ENCODE data around the gene GNAZ.

The GNAZ gene

GRCh38 chr22:23118647-23119493 is 48.6 kb downstream of the GNAZ start:
- DNase-seq (ENCODE audit: low read depth in 2 of 2): no peak

DNA sequence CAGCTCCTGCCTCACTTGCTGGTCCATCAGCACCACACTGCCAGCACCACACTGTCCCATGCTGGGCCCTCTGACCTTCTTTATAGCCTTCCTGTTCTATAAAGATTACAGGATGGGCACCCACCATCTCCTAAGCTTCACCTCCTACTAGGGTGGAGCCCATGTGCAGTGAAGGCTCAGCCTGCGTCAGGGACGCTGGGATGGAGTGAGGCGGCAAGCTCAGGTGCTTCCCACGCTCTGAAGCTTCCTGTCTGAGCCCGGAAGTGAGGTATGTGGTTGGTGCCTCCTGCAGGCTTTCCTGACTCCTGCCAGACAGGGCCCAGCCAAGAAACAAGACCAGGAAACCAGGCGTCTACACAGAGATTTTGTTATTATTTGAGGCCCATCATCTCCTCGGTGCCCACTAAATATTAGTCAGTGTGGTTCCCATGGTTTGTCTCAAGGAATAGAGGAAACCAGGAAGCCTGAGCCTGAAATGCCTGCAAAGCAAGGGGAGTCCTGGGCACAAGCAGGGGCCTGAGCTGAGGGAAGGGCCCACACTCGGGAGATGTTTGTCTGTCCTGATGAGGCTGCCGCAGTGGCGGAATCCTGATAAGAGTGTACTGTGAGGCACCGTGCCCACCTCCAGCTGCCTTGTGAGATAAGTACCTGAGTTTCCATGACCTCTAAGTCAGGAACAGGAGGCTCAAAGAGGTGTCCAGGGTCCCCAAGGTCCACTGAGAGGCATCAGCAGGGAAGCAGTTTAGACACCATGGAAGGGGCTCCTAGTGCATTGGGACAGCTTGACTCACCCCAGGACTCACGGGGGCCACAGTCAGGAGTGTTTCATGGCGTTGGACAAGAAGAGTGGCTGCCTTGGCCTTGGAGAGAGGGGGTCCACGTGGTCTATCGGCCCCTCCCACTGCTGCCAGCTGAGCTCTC is 49.4 kb downstream of the GNAZ start:
- DNase-seq (ENCODE audit: low read depth in 2 of 2): peak in 1 of 2 donors; percentile 20

GRCh38 chr22:23120415-23120899 is 50.1 kb downstream of the GNAZ start:
- no peak for DNase-seq (ENCODE audit: low read depth in 2 of 2)

GRCh38 chr22:23121000-23121421 is 50.7 kb downstream of the GNAZ start:
- no peak for DNase-seq (ENCODE audit: low read depth in 2 of 2)

DNA sequence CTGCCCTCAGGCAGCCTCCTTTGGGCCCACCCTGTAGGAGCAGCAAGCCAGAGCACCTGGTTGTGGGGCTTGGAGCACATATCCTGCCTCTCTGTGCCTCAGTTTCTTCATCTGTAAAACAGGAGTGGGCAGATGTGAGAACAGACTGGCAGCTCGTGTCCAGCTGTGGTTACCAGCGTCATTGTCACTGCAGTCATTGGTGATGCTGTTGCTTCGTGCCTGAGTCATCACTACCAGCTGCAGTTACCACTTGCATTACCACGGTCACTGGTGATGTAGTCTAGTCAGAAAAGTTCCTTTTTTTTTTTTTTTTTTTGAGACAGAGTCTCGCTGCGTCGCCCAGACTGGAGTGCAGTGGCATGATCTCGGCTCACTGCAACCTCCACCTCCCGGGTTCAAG is 51.1 kb downstream of the GNAZ start:
- no peak for DNase-seq (ENCODE audit: low read depth in 2 of 2)

GRCh38 chr22:23122216-23122957 is 52.1 kb downstream of the GNAZ start:
- no peak for DNase-seq (ENCODE audit: low read depth in 2 of 2)

GRCh38 chr22:23122992-23123803 is 52.9 kb downstream of the GNAZ start:
- no peak for DNase-seq (ENCODE audit: low read depth in 2 of 2)

DNA sequence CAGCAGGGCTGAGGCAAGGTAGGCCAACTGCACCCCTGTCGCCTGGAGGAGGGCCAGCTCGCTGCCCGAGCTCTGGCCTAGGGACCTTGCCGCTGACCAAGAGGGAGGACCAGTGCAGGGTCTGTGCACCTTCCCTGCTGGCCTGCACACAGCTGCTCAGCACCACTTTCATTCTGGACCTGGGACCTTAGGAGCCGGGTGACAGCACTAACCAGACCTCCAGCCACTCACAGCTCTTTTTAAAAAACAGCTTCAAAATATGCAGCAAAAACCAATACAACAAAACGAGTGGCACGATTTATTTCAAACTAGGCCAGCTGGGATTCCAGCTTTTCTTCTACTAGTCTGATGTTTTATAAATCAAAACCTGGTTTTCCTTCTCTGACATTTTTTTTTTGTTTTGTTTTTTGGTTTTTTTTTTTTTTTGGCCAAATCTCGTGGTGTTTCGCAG is 53.5 kb downstream of the GNAZ start:
- DNase-seq (ENCODE audit: low read depth in 2 of 2): no peak

GRCh38 chr22:23124611-23125511 is 54.5 kb downstream of the GNAZ start:
- no peak for DNase-seq (ENCODE audit: low read depth in 2 of 2)

DNA sequence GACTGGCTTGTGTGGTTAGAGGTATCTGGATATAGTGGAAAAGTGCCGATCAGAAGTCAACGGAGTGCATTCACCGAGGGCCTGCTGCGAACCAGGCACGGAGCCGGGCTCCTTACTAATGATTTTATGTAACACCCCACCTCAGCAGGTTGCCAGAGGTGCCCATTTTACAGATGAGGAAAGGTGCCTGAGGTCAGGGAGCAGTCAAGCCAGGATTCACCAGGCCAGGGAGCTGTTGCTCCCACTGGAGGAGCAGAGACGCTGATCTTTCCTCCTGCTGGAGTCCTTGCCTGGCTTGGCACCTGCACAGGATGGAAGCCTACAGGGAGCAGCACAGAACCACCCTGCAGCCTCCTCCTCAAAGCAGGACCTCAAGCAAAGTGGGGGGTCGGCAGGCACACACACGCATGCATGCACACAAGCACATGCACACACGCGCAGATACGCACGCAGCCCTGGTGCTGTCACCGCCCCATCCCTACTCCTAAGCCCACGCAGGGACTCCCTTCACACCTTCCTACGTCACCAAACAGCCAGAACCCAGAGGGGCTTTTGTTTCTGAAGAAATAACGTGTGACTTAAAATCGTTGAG is 55.3 kb downstream of the GNAZ start:
- DNase-seq (ENCODE audit: low read depth in 2 of 2): no peak

- no peak for DNase-seq (ENCODE audit: low read depth in 2 of 2)
These were observed 56.1 kb downstream of the GNAZ start for GRCh38 chr22:23126165-23127054.

- DNase-seq (ENCODE audit: low read depth in 2 of 2): no peak
These were observed 56.9 kb downstream of the GNAZ start for GRCh38 chr22:23127055-23127756.

DNA sequence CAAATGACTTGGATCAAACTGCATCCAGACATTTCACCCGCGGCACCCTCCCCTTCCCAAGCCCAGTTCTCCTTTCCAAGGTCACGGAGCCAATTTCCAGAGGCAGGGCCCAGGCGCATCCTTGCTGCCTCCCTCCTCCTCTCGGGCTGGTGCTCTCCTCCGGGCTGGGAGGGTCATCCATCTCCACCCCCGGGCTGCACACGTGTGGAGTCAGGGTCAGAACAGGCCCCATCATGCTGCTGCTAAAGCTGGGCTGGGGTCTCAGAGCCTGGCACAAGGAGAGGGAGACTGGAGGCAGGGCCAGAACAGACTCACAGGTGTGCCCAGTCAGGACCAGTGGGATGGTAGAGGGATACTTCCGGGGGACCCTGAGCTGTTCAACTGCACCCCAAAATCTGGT is 57.5 kb downstream of the GNAZ start:
- DNase-seq (ENCODE audit: low read depth in 2 of 2): no peak

GRCh38 chr22:23128269-23129108 is 58.2 kb downstream of the GNAZ start:
- DNase-seq (ENCODE audit: low read depth in 2 of 2): peak; percentile 42 to 59

DNA sequence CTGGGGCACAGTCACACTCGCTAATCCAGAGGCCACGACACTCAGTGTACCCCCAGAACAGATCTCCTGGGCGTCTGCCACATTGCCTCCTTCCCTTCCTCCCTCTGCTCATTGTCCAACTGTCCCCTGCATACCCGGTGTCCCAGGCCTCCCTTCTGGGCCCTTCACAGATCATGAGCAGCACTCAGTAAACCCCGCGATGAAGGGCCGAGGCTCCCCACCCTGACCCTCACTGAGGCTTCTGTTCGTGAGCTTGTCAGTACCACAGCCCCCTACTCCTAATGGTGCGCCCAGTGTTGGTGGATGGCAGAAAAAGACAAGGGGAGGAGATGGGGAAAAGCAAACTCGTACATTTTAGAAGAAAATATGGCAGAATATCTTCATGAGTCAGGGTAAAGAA is 58.8 kb downstream of the GNAZ start:
- DNase-seq (ENCODE audit: low read depth in 2 of 2): no peak

DNA sequence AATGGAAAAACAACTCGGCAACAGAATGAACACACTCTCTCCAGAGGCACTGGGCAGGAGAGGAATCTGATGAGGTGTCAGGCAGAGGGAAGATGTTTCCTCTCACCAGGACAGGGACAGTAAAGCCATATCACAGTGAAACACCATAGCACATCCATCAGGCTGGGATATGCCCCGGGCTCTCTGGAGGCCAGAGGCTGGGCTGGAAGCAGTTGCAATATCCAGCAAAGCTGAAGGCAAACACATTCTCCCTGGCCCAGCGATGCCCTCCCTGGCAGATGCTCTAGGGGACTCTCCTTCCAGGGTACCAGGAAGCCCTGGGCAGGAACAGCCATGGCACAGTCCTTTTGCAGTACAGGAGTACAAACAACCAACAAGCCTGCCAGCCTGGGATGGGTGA is 60.4 kb downstream of the GNAZ start:
- no peak for DNase-seq (ENCODE audit: low read depth in 2 of 2)

GRCh38 chr22:23131931-23132330 is 61.6 kb downstream of the GNAZ start:
- DNase-seq (ENCODE audit: low read depth in 2 of 2): no peak
